Osteoblast (primary cell): ENCODE measurements around the gene CLEC16A. TPM values are rescaled to one million over a fixed set of nuclear protein-coding genes. Genes with fewer than 3 reads are reported as not detected.

Experiments used
- DNase-seq: peaks from one replicate; pipeline ENCODE4 v3.0.0; 2011; ENCODE audit warnings: low spot score, mixed read lengths; ENCODE audit not compliant: insufficient read length; ENCODE audit errors: missing footprints
- H2AFZ ChIP-seq: 2 replicates; pipeline ENCODE4 v1.6.0; 2011; ENCODE audit warnings: mild to moderate bottlenecking, low read length
- H3K27ac ChIP-seq: 2 replicates; pipeline ENCODE4 v1.5.1; 2011; ENCODE audit warnings: mild to moderate bottlenecking, low read depth, low read length, moderate library complexity
- H3K27me3 ChIP-seq: 2 replicates; pipeline ENCODE4 v1.6.0; 2012; ENCODE audit warnings: mild to moderate bottlenecking, control low read depth, inconsistent platforms, low read length, moderate library complexity; ENCODE audit not compliant: insufficient read depth
- H3K36me3 ChIP-seq: 2 replicates; pipeline ENCODE4 v1.5.1; 2011; ENCODE audit warnings: mild to moderate bottlenecking, low read length, control low read depth, moderate library complexity; ENCODE audit not compliant: insufficient read depth
- H3K4me1 ChIP-seq: 2 replicates; pipeline ENCODE4 v1.5.1; 2011; ENCODE audit warnings: mild to moderate bottlenecking, low read length, control low read depth, moderate library complexity; ENCODE audit not compliant: insufficient read depth
- H3K4me2 ChIP-seq: 2 replicates; pipeline ENCODE4 v1.6.0; 2011; ENCODE audit warnings: mild to moderate bottlenecking, low read length; ENCODE audit not compliant: insufficient read depth
- H3K4me3 ChIP-seq: fragments of 200-600 bp; sonication (generic); 3 replicates; pipeline ENCODE4 v1.5.1; 2012; ENCODE audit warnings: mild to moderate bottlenecking, low read length, inconsistent platforms; ENCODE audit not compliant: insufficient read depth
- H3K79me2 ChIP-seq: 2 replicates; pipeline ENCODE4 v1.6.0; 2012; ENCODE audit warnings: mild to moderate bottlenecking, low read length, control low read depth, inconsistent platforms; ENCODE audit not compliant: insufficient read depth
- H3K9me3 ChIP-seq: 2 replicates; pipeline ENCODE4 v1.5.1; 2011; ENCODE audit warnings: low read depth, low read length, control low read depth
- H4K20me1 ChIP-seq: 2 replicates; pipeline ENCODE4 v1.6.0; 2012; ENCODE audit warnings: mild to moderate bottlenecking, low read length, control low read depth; ENCODE audit not compliant: insufficient read depth
- total RNA-seq: library from RNA; depleted of rRNA; stranded (reverse); fragments of >200 nt; gene quantifications from 2 replicates; pipeline ENCODE4 v1.2.3, GENCODE V29; 2012
- TF ChIP-seq, protein P1 (sequence below): IDR thresholded peaks from 2 replicates; pipeline ENCODE4 v1.5.1; 2011; ENCODE audit warnings: mild to moderate bottlenecking, low read depth, low read length, moderate library complexity; ENCODE audit errors: extremely low read depth

Gene CLEC16A
- total RNA-seq, 1 donor: 25.7 TPM

GRCh38 chr16:11042191-11042590 lies 97.8 kb downstream of the CLEC16A start:
- H3K9me3 ChIP-seq: no peaks in the 10 kb centered on the region
- TF ChIP-seq, protein P1, sequence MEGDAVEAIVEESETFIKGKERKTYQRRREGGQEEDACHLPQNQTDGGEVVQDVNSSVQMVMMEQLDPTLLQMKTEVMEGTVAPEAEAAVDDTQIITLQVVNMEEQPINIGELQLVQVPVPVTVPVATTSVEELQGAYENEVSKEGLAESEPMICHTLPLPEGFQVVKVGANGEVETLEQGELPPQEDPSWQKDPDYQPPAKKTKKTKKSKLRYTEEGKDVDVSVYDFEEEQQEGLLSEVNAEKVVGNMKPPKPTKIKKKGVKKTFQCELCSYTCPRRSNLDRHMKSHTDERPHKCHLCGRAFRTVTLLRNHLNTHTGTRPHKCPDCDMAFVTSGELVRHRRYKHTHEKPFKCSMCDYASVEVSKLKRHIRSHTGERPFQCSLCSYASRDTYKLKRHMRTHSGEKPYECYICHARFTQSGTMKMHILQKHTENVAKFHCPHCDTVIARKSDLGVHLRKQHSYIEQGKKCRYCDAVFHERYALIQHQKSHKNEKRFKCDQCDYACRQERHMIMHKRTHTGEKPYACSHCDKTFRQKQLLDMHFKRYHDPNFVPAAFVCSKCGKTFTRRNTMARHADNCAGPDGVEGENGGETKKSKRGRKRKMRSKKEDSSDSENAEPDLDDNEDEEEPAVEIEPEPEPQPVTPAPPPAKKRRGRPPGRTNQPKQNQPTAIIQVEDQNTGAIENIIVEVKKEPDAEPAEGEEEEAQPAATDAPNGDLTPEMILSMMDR: no peak
- H3K4me1 ChIP-seq: peaks cover 18% of the 10 kb centered on the region
- H4K20me1 ChIP-seq: no peaks in the 10 kb centered on the region
- H3K4me2 ChIP-seq: no peak overlapping the region
- no peak overlapping the region for H3K4me3 ChIP-seq
- DNase-seq: no peak
- no peak overlapping the region for H2AFZ ChIP-seq
- no peaks in the 10 kb centered on the region for H3K79me2 ChIP-seq
- peaks cover 15% of the 10 kb centered on the region for H3K36me3 ChIP-seq
- no peak overlapping the region for H3K27ac ChIP-seq
- H3K27me3 ChIP-seq: no peaks in the 10 kb centered on the region

DNA sequence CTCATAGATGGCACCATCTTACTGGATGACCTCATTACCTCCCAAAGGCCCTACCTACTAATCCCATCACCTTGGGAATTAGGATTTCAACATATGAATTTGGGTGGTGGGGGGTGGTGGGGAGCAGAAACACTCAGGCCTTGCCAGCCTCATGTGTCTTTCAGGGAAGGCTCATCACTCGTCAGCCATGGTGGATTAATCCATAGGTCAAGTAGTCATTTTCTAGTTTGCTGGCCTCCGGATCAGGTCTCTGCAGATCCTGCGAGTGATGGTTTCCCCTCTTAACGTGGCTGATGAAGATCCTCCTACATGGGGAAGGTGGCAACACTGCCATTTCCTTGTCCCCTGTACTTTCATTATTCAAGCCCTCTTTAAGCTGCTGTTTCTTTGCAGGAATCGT lies 101.1 kb downstream of the CLEC16A start:
- Histone ChIP-seq H3K79me2 (no peaks in the 10 kb centered on the region), H4K20me1 (no peaks in the 10 kb centered on the region), H3K36me3 (peaks cover 22% of the 10 kb centered on the region), H3K4me2 (no peak overlapping the region), H2AFZ (no peak overlapping the region), H3K27ac (no peak overlapping the region), H3K9me3 (no peaks in the 10 kb centered on the region), H3K4me1 (peaks cover 23% of the 10 kb centered on the region), H3K4me3 (no peak overlapping the region), H3K27me3 (no peaks in the 10 kb centered on the region)
- DNase-seq: no peak
- TF ChIP-seq, protein P1: no peak

DNA sequence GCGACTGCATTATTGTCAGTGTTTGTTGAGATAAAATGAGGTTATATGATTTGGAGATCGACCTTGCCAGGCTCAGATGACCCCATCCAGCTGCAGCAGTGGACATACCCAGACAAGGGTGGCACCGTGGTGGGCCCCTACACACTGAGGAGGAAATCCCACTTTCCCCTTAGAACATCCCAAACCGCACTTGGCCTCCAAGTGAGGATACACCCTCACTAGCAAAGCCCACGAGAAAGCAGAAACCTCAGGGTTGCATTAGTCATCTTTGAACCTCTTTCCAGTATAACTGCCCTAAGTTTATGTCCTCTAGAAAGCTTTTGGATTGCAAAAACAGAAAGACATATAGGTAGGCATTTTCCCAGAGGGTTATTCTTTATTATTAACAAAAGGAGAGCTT lies 101.5 kb downstream of the CLEC16A start:
- TF ChIP-seq, protein P1: no peak
- Histone ChIP-seq H3K9me3 (no peaks in the 10 kb centered on the region), H3K4me2 (no peak overlapping the region), H2AFZ (no peak overlapping the region), H3K36me3 (peaks cover 21% of the 10 kb centered on the region), H3K79me2 (no peaks in the 10 kb centered on the region), H3K27ac (no peak overlapping the region), H3K4me3 (no peak overlapping the region), H3K4me1 (peaks cover 23% of the 10 kb centered on the region), H4K20me1 (no peaks in the 10 kb centered on the region), H3K27me3 (no peaks in the 10 kb centered on the region)
- no peak for DNase-seq

DNA sequence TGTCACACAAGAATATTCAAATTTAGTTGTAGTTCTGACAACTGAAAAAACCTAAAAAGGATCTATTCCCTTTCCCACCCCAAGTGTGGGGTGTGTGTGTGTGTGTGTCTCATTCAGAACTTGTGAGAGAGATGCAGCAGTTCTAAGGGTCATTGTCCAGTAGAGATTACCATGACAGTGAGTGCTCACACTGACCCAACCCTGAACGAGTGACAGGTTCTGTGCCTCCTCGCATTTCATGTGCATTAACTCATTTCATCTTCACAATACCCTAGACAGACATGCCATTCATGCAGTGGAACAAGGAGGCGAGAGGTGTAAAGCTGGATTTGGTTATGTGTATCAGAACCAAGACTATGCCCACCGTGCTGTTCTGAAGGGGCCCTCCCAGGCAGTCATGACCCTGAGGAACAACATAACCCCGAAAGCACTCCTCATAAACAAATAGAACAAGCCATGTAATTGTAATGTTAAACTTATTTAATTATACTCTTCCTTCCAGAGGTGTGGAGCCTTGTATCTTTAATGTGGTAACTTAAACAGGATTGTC lies 102.1 kb downstream of the CLEC16A start:
- Histone ChIP-seq H3K36me3 (peaks cover 24% of the 10 kb centered on the region), H3K79me2 (no peaks in the 10 kb centered on the region), H3K4me1 (peaks cover 23% of the 10 kb centered on the region), H3K4me2 (no peak overlapping the region), H3K27me3 (no peaks in the 10 kb centered on the region), H3K9me3 (no peaks in the 10 kb centered on the region), H3K27ac (peak overlapping the region; percentile 40), H4K20me1 (no peaks in the 10 kb centered on the region), H2AFZ (no peak overlapping the region), H3K4me3 (no peak overlapping the region)
- no peak for DNase-seq
- TF ChIP-seq, protein P1: no peak
